ENCODE measurements around the gene KMT2A. TPM values are rescaled to one million over a fixed set of nuclear protein-coding genes. Genes with fewer than 3 reads are reported as not detected.

The KMT2A gene
- total RNA-seq, 1 experiment from 2014 or later, result 62.0 TPM

- Histone ChIP-seq H4K5ac (ENCODE audit: insufficient read length, low read depth, low read length) (no peak overlapping the region), H3K56ac (ENCODE audit: insufficient read length, low read depth, low read length) (no peak overlapping the region), H3K79me2 (ENCODE audit: insufficient read depth, low read length) (no peaks in the 10 kb centered on the region), H3K9me3 (ENCODE audit: control insufficient read depth, low read depth, low read length) (no peaks in the 10 kb centered on the region), H3T11ph (ENCODE audit: low read length) (no peak overlapping the region), H2AFZ (ENCODE audit: low read length) (no peak overlapping the region), H3K14ac (ENCODE audit: insufficient read depth, low read length) (no peak overlapping the region), H4K91ac (ENCODE audit: insufficient read length, low read depth, low read length) (no peak overlapping the region), H3K23ac (ENCODE audit: insufficient read length, low read depth, low read length) (no peak overlapping the region), H3K4ac (ENCODE audit: low read depth, low read length) (no peak overlapping the region), H3K4me2 (ENCODE audit: insufficient read depth, insufficient read length, low read length) (no peak overlapping the region), H3K27ac (ENCODE audit: insufficient read length, low read depth, low read length) (no peak overlapping the region), H3K27me3 (ENCODE audit: insufficient read depth, low read length) (no peaks in the 10 kb centered on the region), H2BK20ac (ENCODE audit: low read depth, low read length, poor library complexity, severe bottlenecking) (no peak overlapping the region), H3K18ac (ENCODE audit: insufficient read length, low read depth, low read length) (no peak overlapping the region), H2BK15ac (ENCODE audit: low read depth, low read length) (no peak overlapping the region), H2BK5ac (ENCODE audit: insufficient read length, low read length) (no peak overlapping the region), H4K20me1 (ENCODE audit: control insufficient read depth, insufficient read depth, insufficient read length) (no peaks in the 10 kb centered on the region), H3K4me1 (ENCODE audit: insufficient read depth, low read length) (no peaks in the 10 kb centered on the region), H3K23me2 (ENCODE audit: insufficient read length, low read depth, low read length, poor library complexity, severe bottlenecking) (peaks cover 7% of the 10 kb centered on the region), H2BK12ac (ENCODE audit: insufficient read length, low read depth, low read length) (no peak overlapping the region), H4K8ac (replicated peaks; ENCODE audit: insufficient read length, low read depth, low read length) (no peak overlapping the region), H2AK5ac (ENCODE audit: insufficient read length, low read length) (no peak overlapping the region), H3K9ac (ENCODE audit: extremely low read depth, insufficient read length, low read length) (no peak overlapping the region), H2BK120ac (ENCODE audit: low read depth, low read length, poor library complexity, severe bottlenecking) (no peak overlapping the region), H3K79me1 (ENCODE audit: insufficient read depth, low read depth, low read length, poor library complexity, severe bottlenecking) (no peaks in the 10 kb centered on the region)
- Mint-ChIP-seq H3K36me3 (ENCODE audit: insufficient read depth in 1 of 3, low read depth in 3 of 3) (peaks cover 0 to 7% (median 4%) of the 10 kb centered on the region in 3 experiments; a peak in 5 of 7 replicates), H3K27ac (no peak overlapping the region), H3K27me3 (ENCODE audit: low read depth) (no peaks in the 10 kb centered on the region), H3K9me3 (no peaks in the 10 kb centered on the region), H3K4me1 (peaks cover 5 to 9% of the 10 kb centered on the region in 2 experiments), H3K4me3 (no peak overlapping the region)
- TF ChIP-seq, protein P1, sequence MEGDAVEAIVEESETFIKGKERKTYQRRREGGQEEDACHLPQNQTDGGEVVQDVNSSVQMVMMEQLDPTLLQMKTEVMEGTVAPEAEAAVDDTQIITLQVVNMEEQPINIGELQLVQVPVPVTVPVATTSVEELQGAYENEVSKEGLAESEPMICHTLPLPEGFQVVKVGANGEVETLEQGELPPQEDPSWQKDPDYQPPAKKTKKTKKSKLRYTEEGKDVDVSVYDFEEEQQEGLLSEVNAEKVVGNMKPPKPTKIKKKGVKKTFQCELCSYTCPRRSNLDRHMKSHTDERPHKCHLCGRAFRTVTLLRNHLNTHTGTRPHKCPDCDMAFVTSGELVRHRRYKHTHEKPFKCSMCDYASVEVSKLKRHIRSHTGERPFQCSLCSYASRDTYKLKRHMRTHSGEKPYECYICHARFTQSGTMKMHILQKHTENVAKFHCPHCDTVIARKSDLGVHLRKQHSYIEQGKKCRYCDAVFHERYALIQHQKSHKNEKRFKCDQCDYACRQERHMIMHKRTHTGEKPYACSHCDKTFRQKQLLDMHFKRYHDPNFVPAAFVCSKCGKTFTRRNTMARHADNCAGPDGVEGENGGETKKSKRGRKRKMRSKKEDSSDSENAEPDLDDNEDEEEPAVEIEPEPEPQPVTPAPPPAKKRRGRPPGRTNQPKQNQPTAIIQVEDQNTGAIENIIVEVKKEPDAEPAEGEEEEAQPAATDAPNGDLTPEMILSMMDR (conservative IDR thresholded peaks at IDR 0.05), result no peak
- DNase-seq, result no peak
- WGBS (ENCODE audit: extremely low coverage, insufficient read length, low lambda C conversion rate), result no CpG with 5 or more reads among the region's 9 CpGs
Measured at GRCh38 chr11:118535261-118535660, 99.0 kb downstream of the KMT2A start.
